ENCODE data around the gene ZBTB47. TPM values are rescaled to one million over a fixed set of nuclear protein-coding genes. Genes with fewer than 3 reads are reported as not detected.

The ZBTB47 gene
- total and polyA plus RNA-seq, 2 experiments from 2014 or later = 0.48 to 2.8 TPM

DNA sequence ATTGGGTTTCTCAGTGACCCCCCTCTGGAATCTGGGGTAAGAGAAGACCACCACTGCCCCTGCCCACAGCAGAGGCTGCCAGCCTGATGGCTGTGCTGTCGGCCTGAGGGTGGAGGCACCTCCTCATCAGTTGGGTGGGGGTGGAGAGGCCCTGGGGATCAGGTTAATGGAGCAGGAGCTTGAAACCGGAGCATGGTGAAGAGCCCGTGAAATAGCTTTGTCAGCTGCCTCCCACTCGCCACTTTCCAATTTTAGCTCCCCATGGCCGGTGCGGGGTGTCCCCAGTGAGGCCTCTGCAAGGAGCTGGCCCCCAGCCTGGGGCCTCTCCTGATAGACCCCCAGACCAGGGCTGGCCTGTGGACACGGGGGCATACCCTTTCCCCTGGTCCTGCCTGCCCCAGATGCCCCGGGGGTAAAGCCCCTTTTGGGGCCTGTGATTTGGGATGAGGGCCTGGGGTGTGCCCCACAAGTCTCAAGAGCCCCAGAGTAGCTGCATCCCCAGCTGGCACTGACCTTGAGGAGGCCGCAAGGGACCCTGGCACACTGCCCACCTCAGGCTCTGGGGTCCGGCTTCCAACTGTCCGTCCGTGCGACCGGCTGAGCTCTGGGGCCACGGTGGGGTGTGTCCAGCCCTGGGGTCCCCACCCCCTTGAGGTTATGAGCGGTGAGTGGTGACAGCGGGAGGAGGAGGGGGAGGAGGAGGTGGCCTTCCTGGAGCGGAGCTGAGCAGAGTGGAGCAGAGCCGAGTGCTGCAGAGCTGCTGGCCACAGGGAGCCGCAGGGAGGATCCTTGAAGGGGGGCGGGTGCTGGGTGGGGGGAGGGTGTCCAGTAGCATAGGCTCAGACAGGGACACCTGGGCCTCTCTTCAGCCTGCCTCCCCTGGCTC is 48.8 kb downstream of the ZBTB47 start, which contains the start of gene HHATL:
TSS of gene HHATL (minus strand) at position 733 of the 886 bp plus-strand sequence. CDS start 1,972 bp downstream, outside the sequence.
- Mint-ChIP-seq H3K4me3 (no peak within 1 kb of the TSS), H3K9me3 (no peaks in the 10 kb centered on the region), H3K27ac (no peak within 1 kb of the TSS), H3K27me3 (ENCODE audit: insufficient read depth, low read depth, poor library complexity) (peaks cover 8% of the 10 kb centered on the region), H3K36me3 (ENCODE audit: low read depth) (no peaks in the 10 kb centered on the region), H3K4me1 (peaks cover 8% of the 10 kb centered on the region)
- no peak within 1 kb of the TSS for H2AFZ ChIP-seq
- H4K20me1 ChIP-seq (replicated peaks; ENCODE audit: insufficient read depth) = no peaks in the 10 kb centered on the region
- H3K27ac ChIP-seq (ENCODE audit: low read depth) = no peak within 1 kb of the TSS
- H3K4me1 ChIP-seq (ENCODE audit: insufficient read depth) = no peaks in the 10 kb centered on the region
- no peak for TF ChIP-seq STAT1 (IDR thresholded peaks at IDR 0.05; ENCODE audit: unreplicated experiment)
- TF ChIP-seq REST (IDR thresholded peaks at IDR 0.05; ENCODE audit: unreplicated experiment) = no peak
- no peak for TF ChIP-seq ETS1 (IDR thresholded peaks at IDR 0.05)
- no peak for TF ChIP-seq POLR2AphosphoS5 (IDR thresholded peaks at IDR 0.05; ENCODE audit: low read depth)
- no peak for TF ChIP-seq ZNF462 (CRISPR knock-in tag; IDR thresholded peaks at IDR 0.05)
- TF ChIP-seq EZH2 (IDR thresholded peaks at IDR 0.05; ENCODE audit: low read depth, unreplicated experiment) = no peak
- no peak for TF ChIP-seq CREB1 (CRISPR knock-in tag; IDR thresholded peaks at IDR 0.05; ENCODE audit: low read depth)
- TF ChIP-seq ZNF114 (CRISPR knock-in tag; IDR thresholded peaks at IDR 0.05) = no peak
- TF ChIP-seq ZNF331 (CRISPR knock-in tag; IDR thresholded peaks at IDR 0.05; ENCODE audit: low read depth) = no peak
- TF ChIP-seq EZH2phosphoT487 (IDR thresholded peaks at IDR 0.05; ENCODE audit: unreplicated experiment) = no peak
- TF ChIP-seq JUNB (IDR thresholded peaks at IDR 0.05; ENCODE audit: unreplicated experiment) = no peak
- TF ChIP-seq CTCF (conservative IDR thresholded peaks at IDR 0.05; ENCODE audit: low read depth in 2 of 2) = no peak
- no peak for TF ChIP-seq NANOG (IDR thresholded peaks at IDR 0.05; ENCODE audit: borderline replicate concordance)
- ATAC-seq (peak; percentile 12; the same call in 2 of the 3 replicates), DNase-seq (ENCODE audit: low spot score) (no peak)
- H3K9me2 ChIP-seq (ENCODE audit: insufficient read depth) = no peaks in the 10 kb centered on the region
- H3K36me3 ChIP-seq (ENCODE audit: insufficient read depth) = no peaks in the 10 kb centered on the region
- H3K27me3 ChIP-seq (ENCODE audit: insufficient read depth) = no peaks in the 10 kb centered on the region
- H3F3A ChIP-seq (replicated peaks; ENCODE audit: low read depth) = no peaks in the 10 kb centered on the region
- H3K4me2 ChIP-seq = no peak within 1 kb of the TSS
- no peak within 1 kb of the TSS for H3K4me3 ChIP-seq
- no peaks in the 10 kb centered on the region for H3K79me2 ChIP-seq (replicated peaks; ENCODE audit: insufficient read depth)
